ENCODE results near the gene EBLN1. TPM values are rescaled to one million over a fixed set of nuclear protein-coding genes. Genes with fewer than 3 reads are reported as not detected.

Gene EBLN1
- total RNA-seq, 1 experiment from 2014 or later: 1.3 TPM

Other genes starting within 250 kb of the EBLN1 start
- 143 and 147 TPM in 2 replicates for gene DNAJC1, start 214.3 kb downstream of the EBLN1 start, total RNA-seq (2014; rRNA removed; shearing (Covaris generic))
- 119 and 132 TPM in 2 replicates for gene COMMD3, start 98.4 kb upstream of the EBLN1 start, total RNA-seq (2014; rRNA removed; shearing (Covaris generic))
- 305 and 441 TPM in 2 replicates for gene BMI1, start 103.1 kb upstream of the EBLN1 start, total RNA-seq (2014; rRNA removed; shearing (Covaris generic))
- gene SPAG6, start 127.5 kb upstream of the EBLN1 start, total RNA-seq (2014; rRNA removed; shearing (Covaris generic)): 52.9 and 57.2 TPM in 2 replicates